Hematopoietic multipotent progenitor cell treated with erythropoietin and hydrocortisone succinate and interleukin-3 and kit ligand, for 17 days (in vitro differentiated cells): ENCODE results near the gene SHROOM2.
"Not testable (repeated sequence)": the region's sequence is repeated elsewhere in the genome, so short reads cannot be mapped to it uniquely, and the experiment has no call there.

Experiments
- DNase-seq: peaks from one replicate; pipeline ENCODE4 v3.0.0-alpha.2; 2015; ENCODE audit warnings: low spot score

Gene SHROOM2

GRCh38 chrX:9829308-9830267 lies 43.4 kb downstream of the SHROOM2 start:
- no peak for DNase-seq

- no peak for DNase-seq
These were observed 46.6 kb downstream of the SHROOM2 start for GRCh38 chrX:9832811-9833210.

DNA sequence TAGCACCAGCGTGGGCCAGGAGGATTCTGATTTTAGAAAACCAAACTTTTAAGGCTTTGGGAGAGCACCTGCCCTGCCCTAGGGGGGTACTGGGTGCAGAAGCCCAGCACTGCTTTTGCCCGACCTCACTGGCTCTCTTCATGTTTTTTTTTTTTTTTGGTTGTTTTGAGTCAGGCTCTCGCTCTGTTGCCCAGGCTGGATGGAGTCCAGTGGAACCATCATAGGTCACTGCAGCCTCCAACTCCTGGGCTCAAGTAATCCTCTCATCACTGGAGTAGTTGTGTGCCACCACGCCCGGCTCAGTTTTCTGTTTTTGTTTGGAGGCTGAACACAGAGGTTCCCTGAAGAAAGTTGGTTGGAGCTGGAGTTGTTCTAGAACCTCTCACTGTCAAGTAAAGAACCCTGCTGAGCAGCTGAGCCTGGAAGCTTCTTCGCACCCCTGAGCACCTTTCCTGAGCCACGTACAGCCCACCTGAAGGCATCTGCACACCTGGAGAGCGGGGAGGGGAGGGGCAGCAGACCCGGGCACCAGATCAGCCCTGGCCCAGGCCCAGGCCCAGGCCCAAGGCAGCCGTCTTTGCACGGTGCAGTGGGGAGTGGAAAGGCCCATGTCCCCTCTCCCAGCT lies 49.5 kb downstream of the SHROOM2 start:
- DNase-seq: no peak

DNA sequence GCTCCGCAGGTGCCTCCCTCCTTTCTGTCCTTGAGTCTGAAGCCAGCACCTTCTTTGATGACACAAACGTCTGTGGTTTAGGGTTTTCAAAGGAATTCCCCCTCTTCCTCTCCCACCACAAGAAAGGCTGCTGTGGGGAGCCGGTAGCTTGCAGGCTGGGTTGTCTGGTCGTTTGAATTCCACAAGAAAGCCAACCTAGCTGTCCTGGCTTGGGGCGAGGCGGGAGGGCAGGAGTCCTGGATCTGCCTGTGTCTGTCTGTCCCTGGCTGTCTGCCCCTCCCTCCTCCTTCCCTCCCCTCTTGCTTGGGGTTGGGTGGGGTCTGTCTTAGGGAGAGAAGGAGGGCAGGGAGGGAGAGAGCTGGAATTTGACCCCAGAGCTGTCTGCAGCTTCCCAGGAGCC lies 56.3 kb downstream of the SHROOM2 start:
- no peak for DNase-seq

GRCh38 chrX:9844936-9845577 lies 58.8 kb downstream of the SHROOM2 start:
- no peak for DNase-seq

DNA sequence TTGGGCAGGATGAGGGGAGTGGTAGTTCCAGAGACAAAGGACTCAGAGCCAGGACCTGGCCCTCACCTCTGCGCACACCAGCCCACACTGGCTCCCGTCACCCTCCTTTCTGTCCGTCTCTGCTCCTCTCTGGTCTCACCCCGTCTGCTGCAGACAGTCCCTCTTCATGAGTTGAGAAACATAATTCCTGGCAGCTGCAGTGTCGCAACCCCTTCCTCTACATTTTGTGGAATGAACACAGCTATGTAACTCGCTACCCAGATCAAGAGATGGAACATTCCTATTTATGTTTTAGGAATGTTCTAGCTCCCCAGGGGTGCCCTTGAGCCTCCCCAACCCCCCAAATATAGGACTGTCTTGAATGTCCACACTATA lies 59.3 kb downstream of the SHROOM2 start:
- no peak for DNase-seq

GRCh38 chrX:9846631-9847030 lies 60.4 kb downstream of the SHROOM2 start:
- DNase-seq: no peak

DNA sequence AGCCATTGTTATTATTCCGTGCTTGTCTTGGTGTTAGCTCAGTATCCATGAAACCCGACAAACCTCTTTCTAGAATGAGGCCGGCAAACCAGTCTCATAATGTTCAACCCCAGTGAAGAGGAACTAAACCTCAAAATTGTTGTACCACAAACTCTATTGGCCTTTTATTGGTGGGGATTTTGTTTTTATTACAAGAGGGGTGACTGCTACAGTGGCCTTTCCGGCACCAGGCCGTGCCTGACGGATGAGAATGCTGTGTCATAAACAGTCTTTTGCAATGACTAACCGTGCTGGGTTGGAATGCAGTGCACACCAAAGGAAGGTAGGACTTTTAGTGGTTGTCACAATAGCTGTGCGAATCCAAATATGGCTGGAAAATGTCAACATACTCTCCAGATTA lies 60.8 kb downstream of the SHROOM2 start:
- no peak for DNase-seq

GRCh38 chrX:9848718-9849479 lies 62.7 kb downstream of the SHROOM2 start:
- no peak for DNase-seq

- no peak for DNase-seq
These were observed 65.7 kb downstream of the SHROOM2 start for GRCh38 chrX:9851890-9852289.

- no peak for DNase-seq
These were observed 67.1 kb downstream of the SHROOM2 start for GRCh38 chrX:9853307-9853706.

DNA sequence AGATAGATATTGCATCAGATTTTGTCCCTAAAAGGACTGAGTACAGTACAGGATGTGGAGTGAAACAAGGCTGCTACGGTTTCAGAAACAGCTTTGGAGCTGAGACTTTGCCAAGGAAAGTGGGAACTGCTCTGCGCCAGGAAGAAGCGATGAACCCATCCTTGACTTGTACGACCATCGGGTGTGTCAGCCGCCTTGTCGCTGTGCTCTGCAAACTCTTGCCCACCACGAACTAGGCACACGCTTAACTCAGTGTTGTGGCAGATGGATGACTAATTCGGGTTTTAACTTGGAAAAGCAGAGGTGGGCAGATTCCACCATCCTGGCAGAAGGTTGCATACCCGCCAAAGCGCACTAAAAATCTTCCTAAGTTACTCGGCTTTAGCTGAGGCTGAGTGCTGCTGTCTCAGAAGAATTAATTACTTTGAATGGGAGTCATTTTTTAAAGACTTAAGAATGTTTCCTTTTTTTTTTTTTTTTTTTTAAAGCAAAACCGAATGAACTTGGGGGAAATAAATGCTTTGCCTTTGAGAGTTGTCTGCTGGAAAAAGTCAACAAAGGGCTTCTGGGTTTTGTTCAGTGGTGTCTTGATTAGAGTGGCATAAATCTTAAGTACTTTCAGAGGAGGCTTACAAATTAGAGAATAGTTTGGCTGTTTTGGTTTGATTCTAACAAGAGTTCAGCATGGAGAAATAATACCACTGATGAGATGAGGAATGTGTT lies 69.5 kb downstream of the SHROOM2 start:
- DNase-seq: no peak

- DNase-seq: no peak
These were observed 70.4 kb downstream of the SHROOM2 start for GRCh38 chrX:9856588-9856987.

- DNase-seq: no peak
These were observed 71.6 kb downstream of the SHROOM2 start for GRCh38 chrX:9857575-9858474.

GRCh38 chrX:9858684-9859083 lies 72.5 kb downstream of the SHROOM2 start:
- DNase-seq: not testable (repeated sequence)

DNA sequence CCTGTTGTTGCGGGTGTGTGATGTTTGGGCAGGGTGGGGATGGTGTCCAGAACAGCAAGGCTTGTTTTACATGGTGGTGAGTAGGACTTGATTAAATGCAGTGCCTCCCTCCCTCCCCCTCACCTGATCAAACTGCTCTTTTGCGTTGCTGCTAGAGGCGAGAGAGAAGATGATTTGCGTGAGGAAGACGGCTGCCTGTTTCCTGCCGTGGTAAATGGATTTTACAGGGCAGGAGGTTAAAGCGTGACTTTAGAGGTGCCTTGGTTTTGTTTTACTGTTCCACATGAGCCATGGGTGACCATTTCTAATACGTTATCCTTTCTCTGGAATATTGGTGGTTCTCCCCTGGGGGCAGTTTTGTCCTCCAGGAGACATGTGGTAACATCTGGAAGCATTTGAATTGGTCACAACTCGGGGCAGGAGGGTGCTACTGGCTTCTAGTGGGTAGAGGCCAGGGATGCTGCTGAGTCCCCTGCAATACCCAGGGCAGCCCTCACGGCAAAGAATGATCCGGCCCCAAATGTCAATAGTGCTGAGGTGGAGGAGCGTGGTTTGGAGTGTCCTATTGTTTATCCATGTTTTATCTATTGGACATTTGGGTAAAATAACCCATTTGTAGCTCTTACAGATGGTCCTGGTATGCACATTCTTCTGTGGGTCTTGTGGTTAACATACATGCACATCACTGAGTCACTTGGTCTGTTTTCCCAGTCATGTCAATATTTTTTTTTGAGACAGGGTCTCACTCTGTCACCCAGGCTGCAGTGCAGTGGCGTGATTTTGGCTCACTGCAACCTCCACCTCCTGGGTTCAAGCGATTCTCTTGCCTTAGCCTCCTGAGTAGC lies 73.7 kb downstream of the SHROOM2 start:
- DNase-seq: no peak

DNA sequence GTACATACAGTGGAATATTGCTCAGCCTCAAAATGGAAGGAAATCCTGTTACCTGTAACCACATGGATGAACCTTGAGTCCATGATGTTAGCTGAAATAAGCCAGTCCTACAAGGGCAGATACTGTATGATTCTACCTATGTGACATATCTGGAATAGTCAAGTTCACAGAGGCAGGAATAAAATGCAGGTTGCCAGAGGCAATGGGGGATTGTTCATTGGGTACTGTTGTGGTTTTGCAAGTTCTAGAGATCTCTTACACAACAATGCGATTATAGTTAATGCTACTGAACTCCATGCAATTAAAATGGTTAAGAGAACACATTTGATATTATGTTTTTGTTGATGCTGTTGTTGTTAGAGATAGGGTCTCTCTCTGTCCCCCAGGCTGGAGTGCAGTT lies 74.6 kb downstream of the SHROOM2 start:
- no peak for DNase-seq

DNA sequence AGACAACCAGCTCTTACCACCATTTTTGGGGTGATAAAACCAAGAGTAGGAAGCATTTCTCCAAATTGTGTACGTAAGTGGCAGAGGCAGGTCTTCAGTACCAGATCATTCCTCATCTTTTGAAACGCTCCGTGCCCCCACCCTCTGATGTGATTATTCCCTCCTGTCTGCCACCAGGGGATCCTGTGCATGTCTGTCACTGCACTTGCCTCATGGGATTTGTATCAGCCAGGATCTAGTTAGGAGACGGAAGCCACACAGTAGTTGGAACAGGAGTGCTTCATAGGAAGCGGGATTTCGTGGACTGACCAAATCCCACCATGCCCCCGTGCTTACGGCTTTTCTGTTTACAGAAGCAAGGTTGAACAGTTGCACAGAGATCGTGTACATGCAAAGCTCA lies 75.5 kb downstream of the SHROOM2 start:
- no peak for DNase-seq

DNA sequence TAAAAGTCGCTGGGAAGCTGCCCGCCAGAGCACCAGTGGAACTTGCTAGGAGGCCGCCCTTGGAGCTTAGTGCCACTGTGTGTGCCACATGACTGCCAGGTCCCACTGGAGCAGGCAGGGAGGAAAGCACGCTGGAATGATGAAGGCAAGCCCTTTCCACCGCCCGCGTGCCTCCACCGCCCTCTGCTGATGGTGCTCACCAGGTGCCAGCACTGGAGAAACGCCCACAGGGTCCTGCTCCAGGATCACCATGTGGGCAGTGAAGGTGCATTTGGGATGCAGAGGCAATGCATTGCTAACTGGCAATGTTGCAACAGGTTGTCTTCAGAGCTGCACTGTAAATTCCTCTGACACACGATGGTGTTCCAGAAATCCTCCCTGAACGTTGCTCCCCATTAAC lies 76.3 kb downstream of the SHROOM2 start:
- no peak for DNase-seq

DNA sequence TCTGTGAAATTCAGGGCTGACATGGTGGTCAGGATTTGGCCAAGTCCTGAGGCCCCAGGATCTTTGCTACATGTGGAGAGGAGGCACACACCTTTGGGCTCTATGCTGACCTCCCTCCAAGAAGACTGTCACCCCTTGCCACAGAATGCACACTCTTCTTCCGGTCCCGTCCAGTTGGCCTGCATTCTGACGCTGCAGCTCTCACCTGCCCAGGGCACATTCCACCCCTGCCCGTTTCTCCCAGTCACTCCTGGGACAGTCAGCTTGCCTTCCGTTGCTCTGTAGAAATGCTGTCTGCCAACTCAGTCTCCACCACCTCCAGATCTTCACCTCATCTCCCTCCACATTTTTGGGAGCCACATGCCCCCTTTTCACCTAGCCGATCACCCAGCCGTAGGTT lies 76.7 kb downstream of the SHROOM2 start:
- no peak for DNase-seq
